Measurements from ENCODE around the gene FTCDNL1.

Gene FTCDNL1

DNA sequence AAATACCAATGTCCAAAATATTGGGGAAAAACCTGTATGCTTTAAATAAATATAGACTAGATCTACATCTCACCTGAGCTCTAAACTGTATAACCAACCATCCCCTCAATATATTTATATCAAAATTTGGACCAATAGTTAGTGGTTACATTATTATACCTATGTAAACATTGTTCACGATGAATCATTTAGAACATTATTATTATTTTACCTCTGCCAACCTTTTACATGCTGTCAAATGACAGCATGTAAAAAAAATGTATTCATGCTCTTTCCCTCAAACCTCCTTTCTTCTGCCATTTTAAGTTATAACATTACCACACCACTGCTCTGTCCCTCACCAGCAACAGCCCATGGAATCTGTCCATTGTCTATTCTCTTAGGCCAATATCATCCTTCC is 9.6 kb downstream of the FTCDNL1 start:
- DNase-seq, result no peak

DNA sequence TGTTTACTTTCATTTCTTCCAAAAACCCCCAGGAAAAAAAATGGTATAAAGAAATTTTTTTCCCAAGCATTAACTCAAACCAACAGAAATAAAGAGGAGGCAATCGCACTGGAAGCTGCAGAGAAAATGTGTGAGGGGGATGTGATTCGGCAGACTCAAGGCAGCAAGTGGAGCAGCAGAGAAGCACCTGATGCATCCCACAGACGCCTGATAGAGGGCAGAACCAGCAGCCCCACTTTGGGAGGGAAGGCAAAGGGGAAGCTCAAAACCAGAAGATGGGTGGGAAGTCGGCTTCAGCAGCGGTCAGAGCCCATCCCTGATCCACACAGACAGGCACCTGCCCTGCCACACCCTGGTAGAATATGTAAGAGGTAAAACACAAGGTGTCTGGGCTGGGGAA is 12.6 kb downstream of the FTCDNL1 start:
- no peak for DNase-seq

DNA sequence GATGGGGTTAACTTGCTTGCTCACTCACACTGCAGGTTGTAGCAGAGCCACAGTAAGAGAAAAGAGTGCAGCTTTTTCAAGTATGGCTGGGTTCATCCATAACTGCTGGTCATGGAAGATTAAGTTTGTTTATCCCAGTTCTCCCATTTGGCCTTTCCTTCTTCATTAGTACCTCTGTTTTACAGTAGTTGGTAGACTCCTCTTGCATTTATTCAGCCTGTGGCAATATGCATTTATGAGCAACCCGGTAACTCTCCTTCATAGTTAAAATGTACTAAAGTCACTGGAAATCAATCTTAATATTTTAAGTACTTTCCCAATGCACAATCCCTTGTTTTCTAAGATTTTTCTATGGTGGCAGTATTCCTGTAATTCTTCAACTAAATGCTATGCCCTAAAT is 14.0 kb downstream of the FTCDNL1 start:
- DNase-seq, result no peak

DNA sequence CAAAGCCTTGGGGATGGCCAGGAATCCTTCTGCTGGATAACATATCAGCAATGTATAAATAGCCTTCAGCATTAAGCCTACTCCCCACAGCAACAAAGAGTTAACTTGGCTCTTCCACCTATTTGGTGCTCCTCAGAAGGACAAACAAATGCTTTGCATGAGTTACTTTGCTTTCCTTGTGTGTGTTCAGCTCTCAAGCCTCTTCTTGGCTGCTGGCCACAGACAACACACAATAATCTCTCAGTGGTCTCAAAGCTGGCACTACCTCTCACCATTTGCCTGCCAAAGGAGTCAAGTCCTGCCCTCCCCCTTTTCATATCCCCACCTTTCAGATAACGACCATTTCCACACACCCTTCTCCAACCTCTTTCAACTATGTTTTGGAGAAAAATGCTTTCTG is 17.5 kb downstream of the FTCDNL1 start:
- DNase-seq, result no peak

DNA sequence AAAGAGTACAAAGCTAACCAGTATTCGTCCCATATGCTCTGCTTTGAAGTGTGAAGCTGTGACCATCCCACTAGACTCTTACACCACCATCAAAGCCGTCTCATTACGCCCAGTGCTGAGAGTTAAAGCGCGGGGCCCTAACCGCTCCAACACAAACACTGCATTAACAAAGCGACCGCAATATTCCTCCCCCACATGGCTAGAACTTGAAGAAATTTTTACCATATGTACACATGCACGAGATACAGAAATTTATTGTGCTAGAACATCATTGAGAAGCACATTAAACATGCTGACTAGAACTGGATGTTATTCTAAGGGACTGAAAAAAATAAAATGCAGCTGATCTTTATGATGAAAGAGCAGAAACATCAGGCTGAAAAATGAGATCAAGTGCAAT is 20.5 kb downstream of the FTCDNL1 start:
- no peak for DNase-seq

DNA sequence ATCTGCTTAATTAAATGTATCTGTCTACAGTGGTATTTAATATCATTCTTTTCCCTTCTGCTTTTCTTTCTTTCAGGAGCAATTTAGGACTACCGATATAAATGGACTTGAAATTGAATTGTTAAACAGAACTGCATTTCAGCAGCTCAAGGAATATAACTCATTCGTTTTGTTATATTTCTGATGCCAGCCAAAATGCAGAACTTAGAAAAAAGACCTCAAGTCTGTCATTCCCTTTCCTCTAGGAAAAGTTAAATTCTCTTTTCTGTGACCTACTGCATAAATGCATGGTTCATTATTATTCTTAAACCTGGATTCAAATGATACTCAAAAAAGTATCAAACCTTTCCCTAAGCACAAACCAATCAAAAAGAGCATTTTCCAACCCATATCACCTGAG is 21.4 kb downstream of the FTCDNL1 start:
- DNase-seq, result no peak

DNA sequence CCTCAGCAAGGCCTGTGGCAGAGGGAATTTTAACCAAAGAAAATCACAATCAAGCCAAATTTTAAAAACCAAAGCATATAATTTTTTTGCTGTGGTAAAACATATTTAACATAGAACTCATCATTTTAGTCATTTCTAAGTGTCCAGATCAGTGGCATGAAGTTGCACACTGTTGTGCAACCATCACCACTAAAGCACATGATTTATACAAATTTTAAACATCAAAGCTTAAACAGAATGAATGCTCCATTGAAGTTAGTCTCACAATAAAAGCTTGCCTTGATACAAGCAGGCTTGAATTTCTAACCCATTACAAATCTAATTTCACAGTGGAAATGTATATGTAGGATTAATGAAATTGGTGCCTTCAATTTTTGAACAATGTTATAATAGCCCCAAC is 31.2 kb downstream of the FTCDNL1 start:
- no peak for DNase-seq

DNA sequence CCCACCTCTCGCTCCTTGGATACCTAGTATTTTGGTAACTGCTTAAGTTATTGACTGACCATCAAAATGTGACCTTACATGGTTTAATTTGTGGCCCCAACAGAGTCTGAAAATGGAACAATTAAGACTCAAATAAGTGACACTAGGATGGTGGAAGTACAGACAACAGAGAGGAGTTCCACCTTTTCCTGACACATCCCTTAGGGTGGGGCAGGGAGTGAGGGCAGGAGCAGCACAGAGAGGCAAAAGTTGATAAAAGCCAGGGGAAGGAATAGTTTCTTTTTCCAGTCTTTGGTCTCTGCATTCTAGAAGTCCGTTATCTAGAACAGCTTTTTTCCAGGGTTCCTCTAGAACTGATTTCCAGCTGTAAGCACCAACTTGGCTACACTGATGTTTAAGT is 32.2 kb downstream of the FTCDNL1 start:
- no peak for DNase-seq

DNA sequence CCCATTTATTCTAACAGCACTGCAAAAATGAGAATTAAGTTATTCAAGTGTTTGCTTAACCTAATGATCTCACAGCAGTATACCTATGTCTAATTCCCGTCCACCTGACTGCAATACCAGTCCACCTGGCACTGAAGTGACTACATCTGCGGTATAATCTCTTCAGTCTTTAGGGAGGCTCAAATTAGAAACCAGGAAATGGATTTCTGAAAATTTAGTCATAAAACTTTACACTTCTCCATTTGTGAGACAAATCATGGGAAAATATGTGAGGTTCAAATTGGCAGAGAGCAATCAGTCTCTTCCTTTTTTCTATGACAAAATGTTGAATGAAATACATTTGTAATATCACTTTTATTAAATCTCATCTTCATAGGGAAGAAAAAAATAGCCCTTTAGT is 33.0 kb downstream of the FTCDNL1 start:
- DNase-seq, result no peak

DNA sequence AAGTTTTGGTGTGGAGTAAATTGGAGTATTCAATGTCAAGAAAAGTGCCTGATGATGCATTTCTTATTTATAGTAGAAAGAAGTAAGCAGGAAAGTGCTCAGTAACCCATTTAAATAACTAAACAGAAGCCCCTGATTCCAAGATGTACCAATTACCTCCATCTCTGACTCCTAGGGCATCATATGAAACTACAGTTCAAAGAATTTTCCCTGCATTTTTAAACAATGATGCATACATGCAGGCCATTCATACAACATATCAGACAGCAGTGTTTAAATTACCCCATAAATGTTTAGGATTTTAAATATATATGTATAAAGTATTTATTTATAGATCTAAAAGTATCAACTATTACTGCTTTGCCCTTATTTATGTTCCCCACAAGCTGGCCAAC is 36.2 kb downstream of the FTCDNL1 start:
- no peak for DNase-seq

DNA sequence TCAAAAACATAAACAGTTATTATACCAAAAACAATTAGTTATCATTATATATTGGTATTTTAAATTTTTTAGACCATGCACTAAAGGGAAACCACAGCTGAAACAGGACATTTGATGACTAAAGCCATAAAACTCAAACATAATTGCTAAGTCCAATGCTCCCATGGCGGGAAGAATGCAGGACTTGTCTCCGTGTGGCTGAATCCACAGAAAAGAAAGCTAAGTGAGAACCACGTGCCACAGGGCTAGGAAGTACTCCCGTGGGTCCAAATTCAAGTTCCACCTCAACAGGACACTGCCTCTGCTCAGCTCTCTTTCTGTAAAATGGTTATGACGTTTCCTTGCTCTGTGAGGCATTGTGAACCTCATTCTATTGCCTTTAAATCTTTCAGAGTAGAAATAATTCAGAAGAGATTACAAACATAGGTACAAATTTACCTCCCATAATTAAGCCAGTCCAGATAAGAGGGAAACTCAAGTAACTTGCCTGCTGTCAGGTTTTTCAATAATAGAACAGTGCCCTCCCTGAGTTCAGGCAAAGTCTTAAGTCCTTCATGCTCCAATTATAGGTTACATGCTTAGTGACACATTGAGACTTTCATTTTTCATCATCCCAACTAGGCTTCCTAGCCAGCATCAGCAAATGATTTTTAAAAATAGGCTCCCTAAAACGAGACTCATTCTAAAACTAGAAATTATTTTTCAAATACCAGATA is 36.7 kb downstream of the FTCDNL1 start:
- DNase-seq, result no peak

DNA sequence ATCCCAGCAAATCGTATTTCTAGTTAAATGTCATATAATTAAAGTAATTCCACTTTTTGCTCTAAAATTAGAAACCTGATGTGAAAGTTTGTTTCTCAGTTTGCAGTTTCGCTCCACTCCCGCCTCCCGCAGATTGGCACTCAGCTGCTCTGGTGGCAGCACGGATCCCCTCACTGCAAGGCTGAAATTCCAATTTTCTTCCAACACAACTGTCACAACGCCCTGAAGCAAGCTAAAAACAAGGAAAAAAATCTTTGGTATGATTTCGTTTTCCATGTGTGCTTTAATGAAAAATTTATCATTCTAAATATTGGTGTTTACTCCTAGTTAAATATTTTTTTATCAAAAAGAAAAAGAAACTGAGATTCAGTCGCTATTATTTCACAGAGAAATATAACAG is 38.5 kb downstream of the FTCDNL1 start:
- no peak for DNase-seq

DNA sequence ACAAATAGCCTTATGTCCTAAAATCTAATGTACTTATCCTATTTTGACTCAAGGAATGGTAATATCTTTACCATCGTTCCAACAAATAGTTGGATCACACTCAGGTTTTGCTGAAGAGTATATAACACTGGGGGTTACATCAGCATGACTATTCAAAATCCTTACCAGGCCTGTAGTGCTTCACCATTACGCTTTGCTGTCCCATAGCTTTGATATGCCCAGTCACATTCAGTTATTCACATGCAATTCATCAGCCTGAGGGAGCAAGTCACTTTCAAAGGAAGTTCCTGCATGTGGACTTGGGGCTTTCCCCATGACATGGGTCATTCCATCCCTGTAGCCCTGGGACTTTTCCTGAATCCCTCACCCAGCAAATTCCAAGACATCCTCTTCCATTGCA is 39.6 kb downstream of the FTCDNL1 start:
- no peak for DNase-seq

DNA sequence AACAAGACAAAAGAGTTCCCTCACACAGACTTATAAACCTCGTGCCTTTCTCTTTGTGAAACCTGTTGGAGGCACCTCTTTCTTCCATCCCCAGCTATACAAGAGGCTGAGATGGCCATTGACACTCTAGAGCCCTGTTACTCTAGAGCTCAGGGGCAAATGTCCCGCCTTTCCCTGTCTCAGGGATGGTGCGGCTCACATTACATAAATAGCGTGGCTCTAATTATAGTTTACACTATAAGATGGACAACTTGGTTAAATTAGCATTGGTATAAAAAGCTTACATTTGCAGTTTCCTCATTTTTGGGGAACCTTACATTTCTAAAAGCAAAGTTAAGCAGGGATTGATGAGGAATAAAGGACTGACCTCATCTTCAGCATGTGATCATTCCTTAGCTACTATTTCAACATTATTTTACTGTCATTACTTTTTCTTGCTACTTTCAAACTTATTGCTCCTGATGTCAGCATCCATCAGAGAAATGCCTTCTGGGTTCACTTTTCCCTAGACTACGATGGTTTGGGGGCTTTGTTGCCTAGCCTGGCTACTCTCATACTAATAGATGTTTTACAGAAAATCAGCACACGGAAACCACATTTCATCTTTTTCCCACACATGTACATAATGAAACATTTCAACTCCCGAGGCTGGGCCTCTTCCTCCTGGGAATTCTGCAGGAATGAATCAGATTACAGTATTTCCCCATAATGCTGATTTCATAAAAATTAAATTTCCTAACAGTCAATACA is 40.4 kb downstream of the FTCDNL1 start:
- no peak for DNase-seq

DNA sequence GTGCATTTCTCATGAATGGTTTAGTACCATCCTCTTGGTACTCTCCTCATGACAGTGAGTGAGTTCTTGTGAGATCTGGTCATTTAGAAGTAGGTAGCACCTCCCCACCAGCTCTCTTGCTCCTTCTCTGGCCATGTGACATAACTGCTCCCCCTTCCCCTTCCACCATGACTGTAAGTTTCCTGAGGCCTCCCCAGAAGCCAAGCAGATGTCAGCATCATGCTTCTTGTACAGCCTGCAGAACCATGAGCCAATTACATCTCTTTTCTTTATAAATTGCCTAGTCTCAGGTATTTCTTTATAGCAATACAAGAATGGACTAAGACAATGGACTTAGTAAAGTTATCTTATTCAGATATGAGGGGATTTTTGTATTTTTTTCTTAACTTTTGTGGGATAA is 43.0 kb downstream of the FTCDNL1 start:
- no peak for DNase-seq

DNA sequence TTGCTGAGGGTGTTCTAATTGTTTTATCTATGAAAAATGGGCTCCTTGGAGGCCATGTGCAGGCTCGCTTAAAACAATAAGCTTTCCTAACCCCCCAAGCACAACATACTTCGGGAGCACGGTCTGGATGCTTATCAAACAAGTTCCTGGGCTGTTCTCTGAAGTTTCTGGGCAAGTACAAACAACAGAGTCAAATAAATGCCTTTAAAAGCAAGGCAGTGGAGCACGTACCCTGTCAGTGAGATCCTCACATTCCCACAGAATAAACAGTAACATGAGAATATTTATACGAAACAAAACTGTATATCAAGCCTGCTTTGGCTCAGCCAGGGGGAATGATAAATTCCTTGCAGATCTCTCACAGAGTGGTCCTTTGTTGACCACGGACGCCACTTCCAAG is 44.8 kb downstream of the FTCDNL1 start:
- no peak for DNase-seq

DNA sequence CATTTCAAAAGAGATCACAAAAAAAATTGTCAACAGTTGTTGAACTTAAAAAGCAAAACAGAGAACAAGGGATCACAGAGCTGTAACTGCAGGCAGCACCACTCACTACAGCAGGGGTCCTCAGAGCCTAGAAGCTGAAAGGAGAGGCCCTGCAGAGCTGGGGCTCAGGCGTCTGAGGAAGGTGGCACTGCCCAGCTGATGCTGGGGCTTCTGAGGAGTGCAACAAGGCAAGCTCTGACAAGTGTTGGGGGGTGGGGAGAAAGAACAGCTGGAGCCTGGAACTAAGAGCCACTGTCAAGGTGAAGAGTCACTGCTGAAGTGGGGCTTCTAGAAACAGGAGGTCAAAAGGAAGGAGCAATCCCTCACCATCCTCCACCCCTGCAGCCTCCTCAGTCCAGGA is 46.2 kb downstream of the FTCDNL1 start:
- no peak for DNase-seq

DNA sequence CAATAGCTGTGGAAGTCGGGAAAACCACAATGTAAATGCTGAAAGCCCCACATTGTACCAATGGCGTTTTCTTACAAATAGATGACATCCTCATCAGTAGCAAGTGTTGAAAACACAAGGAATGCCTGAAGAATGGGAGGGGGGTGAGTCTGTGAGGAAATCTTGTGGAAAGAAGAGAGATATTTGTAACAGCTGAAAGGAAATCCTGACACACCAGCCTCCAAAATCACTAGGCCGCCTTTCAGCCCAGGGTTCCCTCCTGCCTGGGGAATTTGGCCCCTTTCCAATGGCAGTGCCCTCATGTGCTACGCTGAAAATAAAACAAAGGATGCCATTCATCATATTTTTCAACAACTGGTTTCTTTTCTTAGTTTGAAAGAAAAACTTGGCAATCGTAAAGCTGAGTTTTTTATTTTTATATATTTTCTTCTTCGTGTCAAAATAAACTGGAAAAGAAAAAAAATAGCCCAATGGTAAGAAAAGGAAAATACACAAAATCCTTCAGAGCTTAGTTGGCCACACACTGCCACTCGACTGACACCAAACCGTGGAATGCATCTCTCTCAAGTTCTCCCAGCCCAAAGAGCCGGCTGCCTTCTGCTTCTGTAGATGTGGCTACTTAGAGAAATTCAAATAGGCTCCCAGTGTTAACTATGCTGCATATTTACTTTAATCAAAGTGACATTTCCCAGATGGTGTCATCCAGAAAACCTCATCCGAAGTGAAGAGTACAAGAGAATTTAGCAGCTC is 52.0 kb downstream of the FTCDNL1 start:
- DNase-seq, result no peak

DNA sequence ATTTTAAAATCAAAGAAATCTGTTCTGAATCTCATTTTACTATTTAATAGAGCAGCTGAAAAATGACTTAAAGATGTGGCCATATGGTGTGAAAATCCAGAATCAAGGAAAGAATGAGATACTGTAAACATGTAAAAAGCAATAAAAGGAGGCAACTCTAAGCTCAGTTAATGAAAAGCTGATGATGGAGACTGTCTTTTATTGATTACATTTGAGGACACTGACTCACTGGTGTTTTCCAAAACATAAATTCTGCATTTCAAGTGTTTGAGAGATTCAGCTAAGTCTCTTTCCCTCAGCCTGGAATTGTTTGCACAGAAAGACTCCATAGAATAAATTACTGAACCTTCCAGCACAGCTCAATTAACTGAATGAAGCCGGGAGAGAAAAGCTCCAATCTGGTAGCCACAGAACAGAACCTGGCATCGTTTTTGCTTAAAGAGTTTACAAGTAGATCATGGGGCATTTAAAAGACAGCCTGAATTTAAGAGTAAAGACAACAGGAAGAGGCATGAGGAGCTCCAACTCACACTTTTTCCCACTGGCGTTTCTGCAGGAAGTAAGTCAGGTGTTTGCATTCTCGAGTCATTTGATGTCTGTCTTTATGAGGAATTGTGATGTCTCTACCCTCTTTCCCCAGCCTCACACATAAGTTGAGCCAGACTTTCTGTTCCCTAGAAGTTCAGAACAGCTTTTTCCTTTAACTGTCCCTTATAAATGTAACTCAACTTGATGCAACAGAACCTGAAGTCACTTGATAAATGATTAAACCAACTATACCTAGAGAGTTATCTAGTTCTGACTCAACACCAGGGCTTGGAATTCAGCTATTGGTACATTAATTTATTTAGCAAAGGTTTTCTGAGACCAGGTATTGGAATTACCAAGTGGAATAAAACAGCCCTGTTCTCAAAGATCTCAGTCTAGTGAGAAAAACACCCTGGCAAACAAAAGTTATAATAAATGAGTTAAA is 53.3 kb downstream of the FTCDNL1 start:
- DNase-seq, result no peak

DNA sequence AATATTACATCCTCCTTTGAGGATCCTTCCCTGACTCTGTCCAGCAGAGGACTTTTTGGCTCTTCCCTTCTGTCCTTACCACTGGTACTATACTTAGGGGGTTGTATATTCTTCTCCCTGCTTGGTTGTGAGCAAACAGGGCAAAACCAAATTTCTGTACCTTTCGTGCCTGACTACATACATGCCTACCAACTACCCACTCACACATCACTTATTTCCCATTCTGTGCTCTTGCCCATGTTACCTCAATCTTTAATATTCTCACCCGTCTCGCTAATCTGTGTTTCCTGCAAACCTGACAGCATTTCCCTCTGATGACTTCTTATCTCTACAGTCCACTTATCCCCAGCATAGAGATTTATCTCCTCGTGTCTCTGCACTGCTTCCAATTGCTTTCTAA is 58.6 kb downstream of the FTCDNL1 start:
- DNase-seq, result no peak

DNA sequence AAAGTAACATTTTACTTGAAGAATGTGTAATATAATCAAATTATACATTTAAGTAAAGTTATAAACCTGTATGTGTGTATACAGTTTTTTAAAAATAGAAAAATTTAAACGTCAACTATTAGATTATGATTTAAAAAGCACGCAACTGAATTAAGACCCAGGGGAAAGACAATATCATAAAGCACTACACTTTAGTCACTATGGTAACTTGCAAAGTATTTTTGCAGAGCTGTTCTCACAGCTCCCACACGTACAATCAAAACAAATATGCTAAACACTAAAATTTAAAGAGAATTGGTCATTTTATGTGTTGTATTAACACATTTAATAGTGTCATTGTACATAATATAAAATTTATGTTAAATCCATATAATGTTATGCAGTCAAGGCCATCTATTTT is 59.7 kb downstream of the FTCDNL1 start:
- DNase-seq, result no peak

DNA sequence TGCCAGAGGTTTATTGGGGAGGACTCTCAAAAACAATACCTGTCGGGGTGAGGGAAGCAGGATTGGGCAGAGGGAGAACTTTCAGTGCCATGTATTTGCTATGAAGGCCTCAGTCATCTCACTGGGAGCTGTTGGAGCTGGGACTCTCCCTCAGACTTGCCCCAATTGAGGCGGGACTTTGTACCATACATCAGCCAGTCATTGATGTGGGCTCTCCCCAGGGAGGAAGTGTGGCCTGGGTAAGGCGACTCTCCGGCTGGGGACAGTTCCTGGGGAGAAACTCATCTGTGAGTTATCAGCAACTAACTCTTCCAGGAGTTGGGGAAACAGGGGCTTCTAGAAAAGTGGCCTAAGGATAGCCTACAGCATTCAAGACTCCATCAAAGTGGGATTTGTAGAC is 66.5 kb downstream of the FTCDNL1 start:
- DNase-seq, result no peak

DNA sequence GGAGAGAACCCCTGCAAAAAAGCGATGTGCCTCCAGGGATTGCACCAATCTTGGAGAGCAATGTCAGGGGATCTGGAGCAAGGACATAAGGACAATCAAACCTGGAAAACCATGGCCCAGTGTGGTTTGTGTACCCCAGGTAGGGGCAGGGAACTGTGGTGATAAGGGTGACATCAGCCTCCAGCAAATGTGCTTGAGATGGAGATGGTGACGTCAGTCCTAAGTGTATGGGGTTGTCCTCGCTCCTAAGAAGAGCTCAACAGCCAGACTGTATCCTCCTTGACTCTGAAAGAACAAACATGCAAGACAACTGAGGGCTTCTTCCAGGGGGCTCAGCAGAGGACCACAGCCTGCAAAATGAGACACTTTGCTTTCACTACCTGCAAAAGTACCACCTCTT is 71.4 kb downstream of the FTCDNL1 start:
- DNase-seq, result no peak

Data from NCI-H1436 treated with DMSO at 0.1 percent for 48 hours (cell line).